Activated B cell treated with CpG ODN at 0.5 μM for 24 hours (primary cell): ENCODE measurements around the gene PTPA. TPM values are rescaled to one million over a fixed set of nuclear protein-coding genes. Genes with fewer than 3 reads are reported as not detected.

Experiments
- ATAC-seq: fragments of 200-7000 bp; cut with Tn5 transposase; one replicate; pipeline ENCODE4 v1.10.0; 2021; ENCODE audit warnings: low read depth, mild to moderate bottlenecking, moderate library complexity
- CTCF ChIA-PET: fragments of 350-600 bp; sonication (Branson Sonifier 250); formaldehyde crosslinking; loops from one replicate; lab custom pipeline; 2021; ENCODE audit warnings: antibody characterized with exemption; lab: Charles Lee
- POLR2A ChIA-PET: fragments of 350-600 bp; sonication (Branson Sonifier 250); formaldehyde crosslinking; loops from one replicate; lab custom pipeline; 2021; ENCODE audit warnings: antibody characterized with exemption; lab: Charles Lee
- DNase-seq: peaks from one replicate; pipeline ENCODE4 v3.0.0; 2022
- H3K27ac Mint-ChIP-seq: one replicate; pipeline ENCODE4 v1.8.0; 2020; ENCODE audit warnings: mixed read lengths
- H3K27me3 Mint-ChIP-seq: one replicate; pipeline ENCODE4 v1.8.0; 2021; ENCODE audit warnings: mixed read lengths
- H3K36me3 Mint-ChIP-seq: one replicate; pipeline ENCODE4 v1.8.0; 2021; ENCODE audit warnings: low read depth, mixed read lengths
- H3K4me1 Mint-ChIP-seq: one replicate; pipeline ENCODE4 v1.8.0; 2021; ENCODE audit warnings: mixed read lengths
- H3K4me3 Mint-ChIP-seq: one replicate; pipeline ENCODE4 v1.8.0; 2020; ENCODE audit warnings: mild to moderate bottlenecking, mixed read lengths
- H3K9me3 Mint-ChIP-seq: one replicate; pipeline ENCODE4 v1.8.0; 2020; ENCODE audit warnings: mixed read lengths
- CTCF ChIP-seq: fragments of 200-600 bp; IDR thresholded peaks from one replicate; pipeline ENCODE4 v1.8.0; 2022; ENCODE audit warnings: antibody characterized with exemption, mild to moderate bottlenecking
- intact Hi-C: fragments of 100-400 bp; cut with micrococcal nuclease; formaldehyde crosslinking; loops from one replicate; pipeline ENCODE4 v1.15.1; 2024
- total RNA-seq: library from RNA; stranded (reverse); gene quantifications from 2 replicates; pipeline ENCODE4 v1.2.3, GENCODE V29; 2022

Gene PTPA
- total RNA-seq, 1 donor from 2014 or later, result 67.2 TPM

GRCh38 chr9:129175515-129175824 is 64.3 kb downstream of the PTPA start:
- Mint-ChIP-seq H3K4me3 (peak overlapping the region; percentile 85), H3K9me3 (no peaks in the 10 kb centered on the region), H3K36me3 (no peaks in the 10 kb centered on the region), H3K4me1 (peaks cover 23% of the 10 kb centered on the region), H3K27me3 (peaks cover 18% of the 10 kb centered on the region), H3K27ac (no peak overlapping the region)
- DNase-seq, result no peak
- intact Hi-C loops, result loop anchor here (2.0 to 10.0 kb wide), 4 partner anchors 207 to 393 kb away; no protein-coding TSS in a partner anchor
- no peak for ATAC-seq
- no peak for TF ChIP-seq CTCF
- CTCF ChIA-PET, result interaction anchor here (2.0 to 4.9 kb wide), 4 partner anchors 34 to 436 kb away, joined by 6 to 84 read pairs (median 19); no protein-coding TSS in a partner anchor
- POLR2A ChIA-PET, result interaction anchor here (0.7 to 2.4 kb wide), 6 partner anchors 33 to 493 kb away, joined by 3 to 20 read pairs (median 4); partner anchors contain the start of gene NTMT1

DNA sequence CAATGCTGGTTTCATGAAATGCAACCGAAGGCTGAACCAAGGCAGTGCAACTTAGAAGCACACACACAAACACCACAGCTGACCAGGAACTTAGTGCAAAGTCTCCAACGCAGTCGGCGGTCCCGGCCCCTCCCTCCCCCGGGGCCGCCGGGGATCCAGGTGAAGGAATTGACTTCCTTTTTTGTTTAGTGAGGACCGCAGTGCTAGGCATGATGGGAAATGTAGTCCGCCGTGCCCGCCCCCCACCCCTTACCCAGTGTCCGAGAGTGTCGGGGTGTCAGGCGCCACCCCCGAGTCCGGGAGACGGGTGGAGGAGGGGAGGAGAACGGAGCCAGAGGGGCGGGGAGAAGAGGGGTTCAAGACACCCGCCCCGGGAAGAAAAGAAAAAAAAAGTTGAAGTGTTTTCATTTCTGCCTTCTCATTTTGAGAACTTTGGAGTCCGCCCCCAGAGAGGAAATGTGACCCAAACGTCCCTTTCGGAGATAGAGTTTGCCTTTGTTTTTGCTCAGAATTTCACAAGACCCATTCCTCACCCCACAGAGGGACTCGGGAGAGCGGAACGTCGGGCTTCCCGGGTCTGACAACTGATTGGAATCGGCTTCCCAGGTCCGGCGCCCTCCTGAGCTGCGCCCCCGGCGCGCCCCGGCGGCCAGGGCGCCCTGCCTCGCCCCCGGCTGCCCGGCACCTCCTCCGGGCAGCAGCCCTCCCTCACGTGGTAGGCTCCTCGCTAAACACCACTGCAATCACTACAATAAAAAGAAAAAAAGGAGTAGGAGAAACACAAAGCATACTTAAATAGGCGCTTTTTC is 64.8 kb downstream of the PTPA start:
- no peak overlapping the region for H3K27ac Mint-ChIP-seq
- H3K9me3 Mint-ChIP-seq, result no peaks in the 10 kb centered on the region
- ChIA-PET POLR2A (interaction anchor here (0.5 to 2.4 kb wide), 7 partner anchors 34 to 1175 kb away, joined by 3 to 20 read pairs (median 4); partner anchors contain the start of gene NTMT1), CTCF (interaction anchor here (2.4 to 4.9 kb wide), 3 partner anchors 35 to 435 kb away, joined by 14 to 84 read pairs (median 24); no protein-coding TSS in a partner anchor)
- DNase-seq, result peak; percentile 49
- H3K4me3 Mint-ChIP-seq, result peak overlapping the region; percentile 85
- ATAC-seq, result peak; percentile 19
- no peaks in the 10 kb centered on the region for H3K36me3 Mint-ChIP-seq
- TF ChIP-seq CTCF, result no peak
- peaks cover 21% of the 10 kb centered on the region for H3K27me3 Mint-ChIP-seq
- H3K4me1 Mint-ChIP-seq, result peaks cover 23% of the 10 kb centered on the region
- intact Hi-C loops, result loop anchor here (1.0 to 10.0 kb wide), 8 partner anchors 37 to 393 kb away; partner anchors contain the start of gene CRAT

GRCh38 chr9:129176701-129177442 is 65.7 kb downstream of the PTPA start:
- intact Hi-C loops, result loop anchor here (1.0 to 10.0 kb wide), 5 partner anchors 38 to 238 kb away; partner anchors contain the start of gene CRAT
- peak overlapping the region; percentile 72 for H3K4me3 Mint-ChIP-seq
- POLR2A ChIA-PET, result interaction anchor here (0.5 to 1.7 kb wide), 6 partner anchors 34 to 1175 kb away, joined by 3 to 26 read pairs (median 4); partner anchors contain the start of gene NTMT1
- peaks cover 20% of the 10 kb centered on the region for H3K27me3 Mint-ChIP-seq
- no peaks in the 10 kb centered on the region for H3K9me3 Mint-ChIP-seq
- no peak for ATAC-seq
- CTCF ChIA-PET, result interaction anchor here (1.4 to 4.8 kb wide), 4 partner anchors 35 to 45 kb away, joined by 3 to 84 read pairs (median 8); no protein-coding TSS in a partner anchor
- peak; percentile 43 for DNase-seq
- no peaks in the 10 kb centered on the region for H3K36me3 Mint-ChIP-seq
- peaks cover 23% of the 10 kb centered on the region for H3K4me1 Mint-ChIP-seq
- H3K27ac Mint-ChIP-seq, result no peak overlapping the region
- no peak for TF ChIP-seq CTCF

GRCh38 chr9:129177443-129177790 is 66.2 kb downstream of the PTPA start:
- no peak for TF ChIP-seq CTCF
- POLR2A ChIA-PET, result interaction anchor here (0.5 to 1.7 kb wide), 9 partner anchors 28 to 716 kb away, joined by 4 to 26 read pairs (median 7); partner anchors contain the start of gene NTMT1

More at GRCh38 chr9:129177443-129177790, 66.2 kb downstream of the PTPA start:
- no peaks in the 10 kb centered on the region for H3K9me3 Mint-ChIP-seq
- peak; percentile 9 for ATAC-seq
- no peaks in the 10 kb centered on the region for H3K36me3 Mint-ChIP-seq
- peaks cover 19% of the 10 kb centered on the region for H3K27me3 Mint-ChIP-seq
- CTCF ChIA-PET, result interaction anchor here (1.1 to 1.7 kb wide), 6 partner anchors 35 to 447 kb away, joined by 3 to 13 read pairs (median 4); no protein-coding TSS in a partner anchor
- H3K27ac Mint-ChIP-seq, result no peak overlapping the region
- DNase-seq, result peak; percentile 65
- H3K4me3 Mint-ChIP-seq, result no peak overlapping the region
- intact Hi-C loops, result loop anchor here (2.0 to 10.0 kb wide), 2 partner anchors 143 to 237 kb away; no protein-coding TSS in a partner anchor
- peaks cover 23% of the 10 kb centered on the region for H3K4me1 Mint-ChIP-seq
